Epithelial cell of esophagus (primary cell): ENCODE results near the gene GABRB1.

Experiments
- DNase-seq: peaks from one replicate; pipeline ENCODE4 v3.0.0; 2010; ENCODE audit warnings: low read depth
- H3K4me3 ChIP-seq: 2 replicates; pipeline ENCODE4 v1.5.1; 2011; ENCODE audit warnings: mild to moderate bottlenecking, low read length, control low read depth
- TF ChIP-seq, protein P1 (sequence below): IDR thresholded peaks from 2 replicates; pipeline ENCODE4 v1.5.1; 2011; ENCODE audit warnings: low read depth, mild to moderate bottlenecking, low read length, control low read depth, inconsistent platforms; ENCODE audit not compliant: insufficient read depth; ENCODE audit errors: missing control alignments

GABRB1 gene

DNA sequence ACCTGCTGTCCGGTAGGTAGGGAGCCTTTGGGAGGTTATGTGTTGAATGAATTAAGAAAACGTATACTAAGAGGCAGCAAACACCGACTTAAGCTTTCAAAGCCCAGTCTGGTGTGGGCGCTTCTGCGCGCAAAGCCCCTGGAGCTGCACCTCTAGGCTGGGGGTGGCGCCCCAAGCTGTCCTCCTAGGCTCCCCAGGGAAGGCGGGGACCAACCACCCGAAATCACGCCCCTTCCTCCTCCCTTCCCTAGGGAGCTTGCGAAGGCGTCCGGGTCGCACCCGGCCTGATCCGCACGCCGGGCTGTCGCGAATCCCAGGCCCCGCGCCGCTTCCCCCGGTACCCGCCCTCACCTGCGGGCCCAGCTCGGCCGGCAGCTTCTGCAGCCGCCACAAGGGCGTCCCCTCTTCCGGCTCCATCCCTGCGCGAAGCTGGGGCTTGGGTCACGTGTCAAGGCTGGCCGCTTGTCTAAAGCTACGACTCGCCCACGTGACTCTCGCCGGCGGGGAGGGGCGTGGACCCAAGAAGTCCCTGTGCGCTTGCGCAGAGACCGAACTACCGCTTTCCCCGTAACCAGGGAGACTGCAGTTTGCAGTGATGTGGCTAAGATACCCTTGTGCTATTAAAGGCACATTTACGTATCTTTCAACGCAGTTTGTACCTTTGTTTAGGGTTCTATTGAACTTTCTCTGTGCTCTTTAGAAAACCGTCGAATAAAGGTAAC is 432.0 kb downstream of the GABRB1 start, which contains the start of gene COMMD8:
TSS of gene COMMD8 (minus strand) at position 468 of the 722 bp plus-strand sequence. CDS start at position 417, 51 bp downstream.
- H3K4me3 ChIP-seq: peak within 1 kb of the TSS; percentile 79
- DNase-seq: peak; percentile 96
- TF ChIP-seq, protein P1, sequence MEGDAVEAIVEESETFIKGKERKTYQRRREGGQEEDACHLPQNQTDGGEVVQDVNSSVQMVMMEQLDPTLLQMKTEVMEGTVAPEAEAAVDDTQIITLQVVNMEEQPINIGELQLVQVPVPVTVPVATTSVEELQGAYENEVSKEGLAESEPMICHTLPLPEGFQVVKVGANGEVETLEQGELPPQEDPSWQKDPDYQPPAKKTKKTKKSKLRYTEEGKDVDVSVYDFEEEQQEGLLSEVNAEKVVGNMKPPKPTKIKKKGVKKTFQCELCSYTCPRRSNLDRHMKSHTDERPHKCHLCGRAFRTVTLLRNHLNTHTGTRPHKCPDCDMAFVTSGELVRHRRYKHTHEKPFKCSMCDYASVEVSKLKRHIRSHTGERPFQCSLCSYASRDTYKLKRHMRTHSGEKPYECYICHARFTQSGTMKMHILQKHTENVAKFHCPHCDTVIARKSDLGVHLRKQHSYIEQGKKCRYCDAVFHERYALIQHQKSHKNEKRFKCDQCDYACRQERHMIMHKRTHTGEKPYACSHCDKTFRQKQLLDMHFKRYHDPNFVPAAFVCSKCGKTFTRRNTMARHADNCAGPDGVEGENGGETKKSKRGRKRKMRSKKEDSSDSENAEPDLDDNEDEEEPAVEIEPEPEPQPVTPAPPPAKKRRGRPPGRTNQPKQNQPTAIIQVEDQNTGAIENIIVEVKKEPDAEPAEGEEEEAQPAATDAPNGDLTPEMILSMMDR: no peak

DNA sequence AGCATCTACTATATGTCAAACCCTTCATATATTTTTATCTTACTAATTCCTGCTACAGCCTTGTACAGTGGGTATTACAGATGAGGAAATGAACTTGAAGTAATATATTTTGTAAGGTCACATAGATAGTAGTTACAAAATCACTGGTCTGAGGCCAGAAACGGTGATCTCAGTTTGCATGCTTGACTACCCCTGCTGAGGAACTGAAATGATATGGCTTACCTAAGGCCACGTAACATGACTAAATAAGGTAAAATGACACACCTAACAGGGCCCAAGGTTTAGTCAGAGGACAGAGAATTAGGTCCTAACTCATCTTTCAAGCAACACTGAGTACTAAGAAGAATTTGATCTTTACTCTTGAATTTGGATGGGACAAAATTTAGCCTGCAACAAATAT is 433.6 kb downstream of the GABRB1 start:
- peak; percentile 68 for DNase-seq
- TF ChIP-seq, protein P1: no peak
- no peak overlapping the region for H3K4me3 ChIP-seq

DNA sequence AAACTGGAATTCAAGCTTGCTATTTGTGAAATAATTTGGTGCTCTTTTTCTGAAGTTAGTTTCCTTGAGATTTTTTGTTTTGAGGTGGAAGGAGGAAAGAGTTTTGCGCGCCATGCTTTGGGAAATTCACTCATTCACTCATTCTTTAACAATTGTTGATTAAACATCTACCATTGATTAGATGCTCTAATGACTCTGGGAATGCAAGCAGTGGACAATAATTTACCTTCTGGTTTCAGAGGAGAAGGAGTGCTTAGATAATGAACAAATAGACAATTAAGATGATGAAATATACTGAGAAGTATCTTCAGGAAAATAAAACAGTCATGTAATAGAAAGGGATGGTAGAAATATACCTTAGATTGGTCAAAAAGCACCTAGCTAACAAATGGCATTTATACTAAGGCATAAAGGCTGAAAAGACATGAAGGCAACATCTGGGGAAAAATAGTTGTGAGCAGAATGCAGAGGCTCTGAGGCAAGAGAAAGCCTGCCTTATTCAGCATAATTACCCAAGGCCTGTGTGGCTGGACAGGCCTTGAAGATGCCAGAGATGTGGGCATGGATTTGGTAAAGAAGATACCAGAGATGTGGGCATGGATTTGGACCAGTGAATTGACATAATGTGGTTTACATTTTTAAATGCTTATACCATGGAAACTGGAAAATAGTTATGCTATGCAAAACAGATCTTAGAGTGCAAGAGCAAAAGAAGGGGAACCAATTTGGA is 434.9 kb downstream of the GABRB1 start:
- TF ChIP-seq, protein P1: no peak
- DNase-seq: no peak
- H3K4me3 ChIP-seq: no peak overlapping the region

DNA sequence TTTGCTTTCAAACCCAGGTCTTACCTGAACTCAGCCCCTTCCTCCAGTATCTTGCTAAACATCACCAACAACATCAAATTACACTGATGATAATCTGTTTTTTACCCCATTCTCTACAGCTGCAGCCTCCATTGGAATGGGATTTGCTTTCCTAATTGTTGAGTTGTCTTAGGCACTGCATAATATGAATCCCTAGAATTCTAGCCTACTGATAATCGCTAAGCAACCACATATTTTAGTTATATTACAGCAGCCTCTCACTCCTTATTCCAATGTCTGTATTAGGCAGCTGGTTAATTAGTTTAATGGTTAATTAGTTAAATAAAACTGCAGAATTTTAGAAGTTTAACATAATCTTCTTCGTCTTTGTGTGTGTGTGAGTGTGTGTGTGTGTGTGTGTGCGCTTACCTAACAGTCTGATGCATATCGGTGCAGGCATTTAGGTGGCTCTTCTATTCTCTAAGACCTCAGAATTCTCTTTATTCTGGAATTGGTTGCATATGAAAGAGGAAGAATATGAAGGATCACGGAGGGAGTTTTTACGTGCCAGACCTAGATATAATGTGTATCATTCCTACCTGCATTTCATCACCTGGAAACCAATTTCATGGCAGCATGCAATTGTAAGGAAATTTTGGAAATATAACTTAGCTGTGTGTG is 437.5 kb downstream of the GABRB1 start:
- no peak overlapping the region for H3K4me3 ChIP-seq
- no peak for DNase-seq
- TF ChIP-seq, protein P1: no peak

DNA sequence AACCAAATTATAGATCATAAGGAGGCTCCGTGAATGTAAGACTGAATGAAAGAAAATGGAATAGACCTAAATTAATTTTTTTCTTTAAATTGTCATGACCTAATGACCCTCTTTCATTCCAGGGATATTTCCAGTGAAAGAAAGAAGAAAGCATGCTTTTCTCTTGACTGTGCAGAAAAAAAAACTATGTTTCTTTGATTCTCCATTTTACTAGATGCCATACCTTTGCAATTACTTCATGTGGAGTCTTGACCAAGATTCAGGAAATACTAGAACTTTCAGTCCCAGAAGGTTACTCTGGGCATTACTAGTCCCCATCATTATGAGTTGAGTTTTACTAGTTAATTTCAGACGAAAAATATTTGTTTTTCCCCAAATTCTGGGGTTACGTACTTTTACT is 438.6 kb downstream of the GABRB1 start:
- TF ChIP-seq, protein P1: no peak
- peak; percentile 32 for DNase-seq
- H3K4me3 ChIP-seq: no peak overlapping the region

DNA sequence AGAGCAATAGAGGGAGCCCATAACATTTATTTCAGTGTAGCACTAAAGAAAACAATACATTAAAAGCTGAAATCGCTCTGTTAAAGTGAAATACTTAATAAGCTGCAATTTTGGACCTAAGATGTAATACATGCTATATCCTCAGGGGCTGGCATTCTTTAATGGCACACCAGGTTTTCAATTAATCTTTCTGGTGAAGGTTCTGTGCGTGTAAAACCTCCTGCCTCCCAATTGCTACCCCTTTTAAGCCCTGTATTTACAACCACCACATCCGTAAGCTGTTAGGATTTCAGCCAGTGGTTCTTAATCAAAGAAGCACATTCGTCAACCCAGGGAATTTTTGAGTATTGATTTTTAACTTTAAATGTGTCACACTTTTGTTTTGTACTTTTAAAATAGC is 439.7 kb downstream of the GABRB1 start:
- DNase-seq: no peak
- TF ChIP-seq, protein P1: no peak
- no peak overlapping the region for H3K4me3 ChIP-seq
